SK-N-SH treated with all-trans-retinoic acid at 6 μM for 48 hours (cell line): ENCODE measurements around the gene CEP152.
"Not testable (repeated sequence)": the region's sequence is repeated elsewhere in the genome, so short reads cannot be mapped to it uniquely, and the experiment has no call there.

Experiments
- ATAC-seq: fragments of 200-7000 bp; cut with Tn5 transposase; 3 replicates; pipeline ENCODE4 v1.9.1; 2020; ENCODE audit warnings: mild to moderate bottlenecking, moderate library complexity
- ARNTL ChIP-seq: fragments of 450-650 bp; formaldehyde crosslinking; IDR thresholded peaks from 2 replicates; pipeline ENCODE4 v1.5.0; 2020; ENCODE audit warnings: low read depth, mild to moderate bottlenecking, moderate library complexity, borderline replicate concordance
- BACH2 ChIP-seq: fragments of 250-450 bp; sonication (Bioruptor Pico); IDR thresholded peaks from 2 replicates; pipeline ENCODE4 v1.9.0; 2021; ENCODE audit warnings: mild to moderate bottlenecking, borderline replicate concordance
- CREB5 ChIP-seq: fragments of 250-450 bp; sonication (Bioruptor Pico); IDR thresholded peaks from 2 replicates; pipeline ENCODE4 v1.5.1; 2020; ENCODE audit warnings: low read depth, mild to moderate bottlenecking, moderate library complexity
- CSDC2 ChIP-seq: fragments of 250-450 bp; sonication (Bioruptor Pico); IDR thresholded peaks from 2 replicates; pipeline ENCODE4 v1.5.0; 2020; ENCODE audit warnings: mild to moderate bottlenecking, moderate library complexity
- ESRRG ChIP-seq: fragments of 250-450 bp; sonication (Bioruptor Pico); IDR thresholded peaks from 2 replicates; pipeline ENCODE4 v1.6.1; 2021; ENCODE audit warnings: mild to moderate bottlenecking
- GLIS3 ChIP-seq: fragments of 250-450 bp; sonication (Bioruptor Pico); IDR thresholded peaks from 2 replicates; pipeline ENCODE4 v1.5.0; 2020; ENCODE audit warnings: mild to moderate bottlenecking, moderate library complexity
- ISL1 ChIP-seq: fragments of 250-450 bp; sonication (Bioruptor Pico); IDR thresholded peaks from 2 replicates; pipeline ENCODE4 v2.1.2; 2022; ENCODE audit warnings: mild to moderate bottlenecking, moderate library complexity
- PATZ1 ChIP-seq: fragments of 250-450 bp; sonication (Bioruptor Pico); IDR thresholded peaks from 2 replicates; pipeline ENCODE4 v1.8.0; 2020; ENCODE audit warnings: mild to moderate bottlenecking, moderate library complexity, borderline replicate concordance
- POU6F1 ChIP-seq: fragments of 250-450 bp; sonication (Bioruptor Pico); IDR thresholded peaks from 2 replicates; pipeline ENCODE4 v1.8.0; 2021; ENCODE audit warnings: low read depth, mild to moderate bottlenecking, moderate library complexity, borderline replicate concordance
- PPARA ChIP-seq: fragments of 250-450 bp; sonication (Bioruptor Pico); IDR thresholded peaks from 2 replicates; pipeline ENCODE4 v1.5.0; 2020; ENCODE audit warnings: mild to moderate bottlenecking, borderline replicate concordance
- SNAI2 ChIP-seq: fragments of 250-450 bp; sonication (Bioruptor Pico); IDR thresholded peaks from 2 replicates; pipeline ENCODE4 v1.5.0; 2020; ENCODE audit warnings: mild to moderate bottlenecking, moderate library complexity
- TCF4 ChIP-seq: fragments of 250-450 bp; sonication (Bioruptor Pico); IDR thresholded peaks from 2 replicates; pipeline ENCODE4 v1.8.0; 2021; ENCODE audit warnings: mild to moderate bottlenecking, moderate library complexity, borderline replicate concordance
- TOX ChIP-seq: fragments of 250-450 bp; sonication (Bioruptor Pico); IDR thresholded peaks from 2 replicates; pipeline ENCODE4 v1.8.0; 2021; ENCODE audit warnings: mild to moderate bottlenecking, moderate library complexity, borderline replicate concordance
- TSHZ2 ChIP-seq: fragments of 250-450 bp; sonication (Bioruptor Pico); IDR thresholded peaks from 2 replicates; pipeline ENCODE4 v1.5.0; 2020; ENCODE audit warnings: mild to moderate bottlenecking, moderate library complexity
- ZC3H10 ChIP-seq: fragments of 250-450 bp; sonication (Bioruptor Pico); IDR thresholded peaks from 2 replicates; pipeline ENCODE4 v1.5.1; 2021; ENCODE audit warnings: mild to moderate bottlenecking, moderate library complexity
- ZFP3 ChIP-seq: fragments of 250-450 bp; sonication (Bioruptor Pico); IDR thresholded peaks from 2 replicates; pipeline ENCODE4 v1.5.0; 2020; ENCODE audit warnings: mild to moderate bottlenecking, moderate library complexity
- ZFP30 ChIP-seq: fragments of 450-650 bp; formaldehyde crosslinking; IDR thresholded peaks from 2 replicates; pipeline ENCODE4 v1.5.0; 2022; ENCODE audit warnings: mild to moderate bottlenecking, moderate library complexity
- ZNF565 ChIP-seq: fragments of 450-650 bp; formaldehyde crosslinking; conservative IDR thresholded peaks from 2 replicates; pipeline ENCODE4 v1.5.0; 2020; ENCODE audit warnings: low read depth, mild to moderate bottlenecking, moderate library complexity
- ZNF70 ChIP-seq: fragments of 450-650 bp; formaldehyde crosslinking; IDR thresholded peaks from 2 replicates; pipeline ENCODE4 v1.5.0; 2020; ENCODE audit warnings: mild to moderate bottlenecking, moderate library complexity
- ZNF8 ChIP-seq: fragments of 450-650 bp; formaldehyde crosslinking; IDR thresholded peaks from 2 replicates; pipeline ENCODE4 v1.5.0; 2020; ENCODE audit warnings: mild to moderate bottlenecking, moderate library complexity

The CEP152 gene

GRCh38 chr15:48856942-48857341 is 46.1 kb upstream of the CEP152 start:
- peak; percentile 35 for ATAC-seq

GRCh38 chr15:48855501-48856440 is 44.9 kb upstream of the CEP152 start:
- TF ChIP-seq ZFP3 (CRISPR knock-in tag) (no peak), ISL1 (CRISPR knock-in tag) (0 out of 2 replicates have a peak, but pooled peaks have one; percentile 15)
- ATAC-seq: peak; percentile 90

More at GRCh38 chr15:48856942-48857341, 46.1 kb upstream of the CEP152 start:
- no peak for TF ChIP-seq ZNF565 (CRISPR knock-in tag)

- TF ChIP-seq ZNF8 (CRISPR knock-in tag): peak; percentile 82
- not testable (repeated sequence) for ATAC-seq
Measured at GRCh38 chr15:48854434-48854833, 43.6 kb upstream of the CEP152 start.

- TF ChIP-seq ZFP3 (CRISPR knock-in tag) (no peak), CSDC2 (CRISPR knock-in tag) (no peak), ZFP30 (no peak), GLIS3 (CRISPR knock-in tag) (no peak), TSHZ2 (CRISPR knock-in tag) (no peak), TOX (CRISPR knock-in tag) (no peak), CREB5 (no peak), ISL1 (CRISPR knock-in tag) (no peak), ARNTL (CRISPR knock-in tag) (no peak), TCF4 (CRISPR knock-in tag) (no peak), ZNF565 (CRISPR knock-in tag) (no peak), PATZ1 (no peak), ZNF8 (CRISPR knock-in tag) (no peak), ZC3H10 (no peak), ESRRG (CRISPR knock-in tag) (no peak), PPARA (CRISPR knock-in tag) (no peak), BACH2 (CRISPR knock-in tag) (no peak), SNAI2 (CRISPR knock-in tag) (no peak), POU6F1 (no peak), ZNF70 (CRISPR knock-in tag) (no peak)
- no peak for ATAC-seq
Measured at GRCh38 chr15:48851956-48852355, 41.1 kb upstream of the CEP152 start.
